Right lobe of liver (tissue), 6 donors: ENCODE measurements around the gene MSL1. TPM values are rescaled to one million over a fixed set of nuclear protein-coding genes. Genes with fewer than 3 reads are reported as not detected.

ENCODE experiments used
- ATAC-seq, 4 donors: fragments of 200-7000 bp; cut with Tn5 transposase; one replicate each; pipeline ENCODE4 v1.9.1; 2020; ENCODE audit warnings: mild to moderate bottlenecking in 4 of 4, moderate library complexity in 4 of 4
- DNase-seq, 3 donors: peaks; one replicate each; pipeline ENCODE4 v3.0.0-alpha.2; 2020
- H3K27ac ChIP-seq, 3 donors: fragments of 200-600 bp; one replicate each; pipeline ENCODE4 v1.8.0; 2022
- H3K27me3 ChIP-seq, 2 donors: fragments of 200-600 bp; one replicate each; pipeline ENCODE4 v1.8.0; 2022
- H3K36me3 ChIP-seq, 4 donors: fragments of 200-600 bp; sonication (generic) in 1 of 4; one replicate each; pipeline versions ENCODE4 v1.5.1 to v1.8.0; 2017 to 2022; ENCODE audit warnings: control low read depth in 1 of 4
- H3K4me1 ChIP-seq, 4 donors: fragments of 200-600 bp; sonication (generic) in 1 of 4; one replicate each; pipeline versions ENCODE4 v1.5.1 to v1.8.0; 2017 to 2022; ENCODE audit warnings: control low read depth in 1 of 4
- H3K4me3 ChIP-seq, 3 donors: fragments of 200-600 bp; one replicate each; pipeline ENCODE4 v1.8.0; 2022
- H3K9me3 ChIP-seq, 4 donors: fragments of 200-600 bp; sonication (generic) in 1 of 4; one replicate each; pipeline versions ENCODE4 v1.5.1 to v1.8.0; 2017 to 2022; ENCODE audit warnings: control low read depth in 1 of 4
- POLR2A ChIP-seq: fragments of 450-650 bp; IDR thresholded peaks from one replicate; pipeline ENCODE4 v1.6.1; 2017; ENCODE audit warnings: antibody characterized with exemption, mild to moderate bottlenecking
- WGBS: methylation state at CpG from one replicate; pipeline ENCODE4 v1.1.6; 2018; ENCODE audit warnings: low coverage, low lambda C conversion rate; ENCODE audit not compliant: insufficient coverage; ENCODE audit errors: missing lambda C conversion rate; 5-methylcytosine and 5-hydroxymethylcytosine counted together
- intact Hi-C, 2 donors: fragments of 100-400 bp; cut with DNase I; formaldehyde crosslinking; loops; one replicate each; pipeline versions ENCODE4 v1.11.2 to v1.14.1; 2022
- long read RNA-seq: library from polyadenylated mRNA; unstranded; transcript quantifications from one replicate; pipeline ENCODE4 v2.0.0, GENCODE V29; 2019
- total RNA-seq, 6 experiments: library from RNA; depleted of rRNA in 2 of 6; stranded (reverse); fragments of >200 nt in 2 of 6; fragmentation: NEBNext Ultra II Directional in 3 of 6; extraction: Animal tissue kit (Norgen Biotek cat#: 25700) in 3 of 6; gene quantifications; one replicate each; pipeline versions ENCODE4 v1.1.0 to v1.2.4, GENCODE V29; 2016 to 2023
- TF ChIP-seq, protein P1 (sequence below), 4 donors: fragments of 200-600 bp in 3 of 4; fragments of 450-650 bp in 1 of 4; IDR thresholded peaks; one replicate each; pipeline versions ENCODE4 v1.5.1 to v1.8.0; 2016 to 2022; ENCODE audit warnings: antibody characterized with exemption in 4 of 4, mild to moderate bottlenecking in 2 of 4
- donor health status: DM: no; HTN: yes; CAD: no.
- donor health status: DM: no; HTN: no; CAD: no.
- donor health status: DM: no; HTN: no; CAD: no.
- donor health status: DM: no; HTN: yes; CAD: no.
- donor health status: DM: no; HTN: yes; CAD: no.

The MSL1 gene, protein sequence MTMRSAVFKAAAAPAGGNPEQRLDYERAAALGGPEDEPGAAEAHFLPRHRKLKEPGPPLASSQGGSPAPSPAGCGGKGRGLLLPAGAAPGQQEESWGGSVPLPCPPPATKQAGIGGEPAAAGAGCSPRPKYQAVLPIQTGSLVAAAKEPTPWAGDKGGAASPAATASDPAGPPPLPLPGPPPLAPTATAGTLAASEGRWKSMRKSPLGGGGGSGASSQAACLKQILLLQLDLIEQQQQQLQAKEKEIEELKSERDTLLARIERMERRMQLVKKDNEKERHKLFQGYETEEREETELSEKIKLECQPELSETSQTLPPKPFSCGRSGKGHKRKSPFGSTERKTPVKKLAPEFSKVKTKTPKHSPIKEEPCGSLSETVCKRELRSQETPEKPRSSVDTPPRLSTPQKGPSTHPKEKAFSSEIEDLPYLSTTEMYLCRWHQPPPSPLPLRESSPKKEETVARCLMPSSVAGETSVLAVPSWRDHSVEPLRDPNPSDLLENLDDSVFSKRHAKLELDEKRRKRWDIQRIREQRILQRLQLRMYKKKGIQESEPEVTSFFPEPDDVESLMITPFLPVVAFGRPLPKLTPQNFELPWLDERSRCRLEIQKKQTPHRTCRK
- 10 to 100 TPM; 31.1 to 43.8 (median 36.0) TPM for total RNA-seq
- long read RNA-seq, partial matches to known transcripts = 0 of 1 reads
- long read RNA-seq, other reads (novel, unspliced or antisense) = 1 of 1 reads

DNA sequence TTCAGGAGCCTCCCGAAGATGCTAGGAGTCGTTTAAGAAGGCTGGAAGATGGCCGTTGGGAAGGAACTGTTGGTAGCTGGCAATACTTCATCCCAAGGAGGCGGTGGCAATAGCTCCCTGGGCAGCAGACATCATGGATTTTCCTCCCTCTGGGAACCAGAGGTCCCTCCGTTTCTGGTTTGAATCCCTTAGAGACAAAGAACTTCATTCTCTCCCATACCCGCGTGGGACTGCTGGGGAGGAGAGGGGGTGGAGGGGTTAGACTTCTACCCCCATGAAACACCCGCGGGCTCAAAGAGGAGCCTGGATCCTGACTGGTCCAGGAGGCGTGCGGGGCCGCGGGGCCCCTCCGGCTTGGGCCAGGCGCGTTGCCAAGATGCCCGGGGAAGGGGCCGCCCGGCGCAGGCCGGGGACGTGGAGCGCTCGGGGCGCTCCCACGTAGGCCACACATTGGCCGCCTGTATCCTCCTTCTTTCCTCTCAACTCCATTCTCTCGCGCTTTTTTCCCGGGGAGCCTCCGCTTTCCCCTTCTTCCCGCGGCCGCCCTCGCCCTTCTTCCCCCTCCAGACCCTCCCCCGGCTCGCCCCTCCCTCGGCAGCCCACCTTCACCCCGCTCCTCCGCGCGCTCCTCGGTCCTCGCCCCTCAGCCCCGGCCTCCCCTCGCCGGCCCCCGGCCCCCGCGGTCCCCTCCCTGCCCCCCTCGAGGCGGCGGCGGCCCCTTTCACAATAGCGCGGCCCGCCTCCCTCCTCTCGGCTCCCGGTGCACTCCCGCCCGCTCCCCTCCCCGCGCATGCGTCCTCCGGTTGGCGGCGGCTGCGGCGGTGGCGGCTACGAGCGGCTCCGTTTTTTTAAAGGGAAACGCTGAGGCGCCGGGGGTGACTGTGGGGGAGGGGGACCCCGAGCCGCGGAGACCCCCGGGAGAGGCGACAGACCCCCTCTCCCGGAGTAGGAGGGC, at the start of gene MSL1:
MSL1 (plus strand) TSS at position 791 of the 955 bp plus-strand sequence. CDS start 642 bp downstream, outside the sequence.
- ATAC-seq (peak; percentile 82 to 87 (median 85)), DNase-seq (peak; percentile 91 to 93 (median 92))
- no peaks in the 10 kb centered on the region for H3K27me3 ChIP-seq
- H3K4me1 ChIP-seq = peaks cover 0 to 19% (median 10%) of the 10 kb centered on the region in 4 donors
- H3K9me3 ChIP-seq = no peaks in the 10 kb centered on the region
- H3K36me3 ChIP-seq = peaks cover 0 to 6% (median 3%) of the 10 kb centered on the region in 4 donors
- 1% methylated on average over 36 of the region's 82 CpGs for WGBS
- peak within 1 kb of the TSS; percentile 91 to 97 (median 96) for H3K27ac ChIP-seq
- intact Hi-C loops = no loop called here
- TF ChIP-seq, protein P1, sequence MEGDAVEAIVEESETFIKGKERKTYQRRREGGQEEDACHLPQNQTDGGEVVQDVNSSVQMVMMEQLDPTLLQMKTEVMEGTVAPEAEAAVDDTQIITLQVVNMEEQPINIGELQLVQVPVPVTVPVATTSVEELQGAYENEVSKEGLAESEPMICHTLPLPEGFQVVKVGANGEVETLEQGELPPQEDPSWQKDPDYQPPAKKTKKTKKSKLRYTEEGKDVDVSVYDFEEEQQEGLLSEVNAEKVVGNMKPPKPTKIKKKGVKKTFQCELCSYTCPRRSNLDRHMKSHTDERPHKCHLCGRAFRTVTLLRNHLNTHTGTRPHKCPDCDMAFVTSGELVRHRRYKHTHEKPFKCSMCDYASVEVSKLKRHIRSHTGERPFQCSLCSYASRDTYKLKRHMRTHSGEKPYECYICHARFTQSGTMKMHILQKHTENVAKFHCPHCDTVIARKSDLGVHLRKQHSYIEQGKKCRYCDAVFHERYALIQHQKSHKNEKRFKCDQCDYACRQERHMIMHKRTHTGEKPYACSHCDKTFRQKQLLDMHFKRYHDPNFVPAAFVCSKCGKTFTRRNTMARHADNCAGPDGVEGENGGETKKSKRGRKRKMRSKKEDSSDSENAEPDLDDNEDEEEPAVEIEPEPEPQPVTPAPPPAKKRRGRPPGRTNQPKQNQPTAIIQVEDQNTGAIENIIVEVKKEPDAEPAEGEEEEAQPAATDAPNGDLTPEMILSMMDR (IDR thresholded peaks at IDR 0.05) = no peak
- TF ChIP-seq POLR2A = peak; percentile 70
- peak within 1 kb of the TSS; percentile 97 to 98 (median 98) for H3K4me3 ChIP-seq

DNA sequence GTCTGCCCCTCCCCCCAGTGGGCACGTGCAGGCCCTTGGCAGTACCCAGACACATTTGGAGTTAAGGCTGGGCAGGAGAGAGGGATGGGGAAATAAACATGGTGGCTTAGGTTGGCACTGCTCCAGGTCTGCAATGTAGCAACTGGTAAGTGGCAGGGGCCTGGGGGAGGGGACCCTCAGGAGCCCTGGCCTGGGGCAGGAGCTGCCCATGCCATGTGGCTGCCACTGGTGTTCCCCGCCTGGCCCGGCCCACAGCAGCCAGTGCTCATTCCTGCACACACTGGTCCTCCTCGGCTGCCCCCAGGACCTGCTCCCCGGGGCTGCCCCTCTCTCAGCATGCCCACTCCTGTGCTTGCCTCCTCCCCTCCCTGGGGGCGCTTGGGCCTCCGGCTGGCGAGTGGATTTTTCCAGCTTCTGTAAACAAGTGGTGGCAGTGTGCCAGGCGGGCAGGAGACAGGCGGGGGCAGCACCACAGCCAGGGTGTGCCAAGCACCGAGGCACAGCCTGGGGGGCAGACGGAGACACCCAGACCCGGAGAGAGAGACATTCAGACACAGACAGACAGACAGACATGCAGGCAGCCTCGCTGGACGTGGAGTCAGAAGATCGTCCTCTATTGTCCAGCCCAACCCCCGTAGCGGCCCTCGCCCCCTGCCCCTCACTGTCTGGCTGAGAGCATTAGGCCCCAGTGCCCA, 49.6 kb upstream of the MSL1 start:
- peaks cover 2 to 51% (median 26%) of the 10 kb centered on the region in 4 donors for H3K4me1 ChIP-seq
- intact Hi-C loops = loop anchor here in 1 of 2 donors (10.0 kb wide), 1 partner anchor 57 kb away; the partner anchor contains the start of gene CSF3
- WGBS = 0% methylated on average over 3 of the region's 19 CpGs
- peak overlapping the region in 2 of 3 donors; percentile 40 for H3K27ac ChIP-seq
- DNase-seq = peak; percentile 74 to 83 (median 83)
- H3K9me3 ChIP-seq = no peaks in the 10 kb centered on the region
- TF ChIP-seq, protein P1 (IDR thresholded peaks at IDR 0.05) = no peak
- no peak for TF ChIP-seq POLR2A
- H3K4me3 ChIP-seq = no peak overlapping the region
- H3K27me3 ChIP-seq = no peaks in the 10 kb centered on the region
- H3K36me3 ChIP-seq = no peaks in the 10 kb centered on the region
- peak; percentile 15 to 45 (median 32) for ATAC-seq

DNA sequence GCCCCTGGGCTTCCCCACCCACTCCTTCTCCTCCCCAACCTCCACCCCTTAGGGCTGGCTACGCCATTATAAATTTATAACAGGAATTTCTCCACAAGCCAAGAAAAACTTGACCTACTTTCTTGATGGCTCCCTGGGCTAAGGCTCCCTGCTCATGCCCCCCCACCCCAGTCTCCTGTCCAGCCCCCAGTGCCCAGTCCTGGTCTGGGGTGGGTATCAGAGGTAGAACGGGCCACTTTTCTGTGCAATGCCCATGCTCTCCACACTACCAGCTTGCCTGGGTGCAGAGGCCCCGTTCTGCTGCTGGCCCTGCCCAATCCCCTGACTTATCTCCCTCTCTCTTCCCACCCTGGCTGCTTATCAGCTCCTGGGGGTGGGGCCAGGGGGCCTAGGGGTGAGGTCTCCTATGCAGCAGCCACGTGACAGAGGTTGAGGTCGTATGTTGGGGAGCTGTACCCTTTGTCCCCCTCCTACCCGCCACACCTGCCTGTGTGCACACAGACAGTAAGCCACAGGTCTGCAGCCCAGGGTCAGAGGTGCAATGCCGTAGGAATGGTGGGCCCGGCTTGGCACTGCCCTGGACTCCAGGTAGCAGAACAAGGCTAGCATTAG, 48.9 kb upstream of the MSL1 start:
- intact Hi-C loops = loop anchor here in 1 of 2 donors (10.0 kb wide), 1 partner anchor 58 kb away; the partner anchor contains the start of gene CSF3
- Histone ChIP-seq H3K27me3 (no peaks in the 10 kb centered on the region), H3K4me1 (peaks cover 2 to 51% (median 26%) of the 10 kb centered on the region in 4 donors), H3K36me3 (no peaks in the 10 kb centered on the region), H3K27ac (peak overlapping the region in 2 of 3 donors; percentile 14 to 40), H3K4me3 (no peak overlapping the region), H3K9me3 (no peaks in the 10 kb centered on the region)
- ATAC-seq (no peak), DNase-seq (no peak)
- no peak for TF ChIP-seq POLR2A
- TF ChIP-seq, protein P1 (IDR thresholded peaks at IDR 0.05) = no peak
- 20% methylated on average over 2 of the region's 8 CpGs for WGBS
